ENCODE data around the gene TNFRSF18.
"Not testable (repeated sequence)": the region's sequence is repeated elsewhere in the genome, so short reads cannot be mapped to it uniquely, and the experiment has no call there.

The TNFRSF18 gene

GRCh38 chr1:1179983-1180861, 26.2 kb downstream of the TNFRSF18 start:
- no peak for DNase-seq (ENCODE audit: low read depth, low spot score)
- TF ChIP-seq CTCF (IDR thresholded peaks at IDR 0.05; ENCODE audit: low read depth, low read length): no peak
- in situ Hi-C loops (cut with HindIII; ENCODE audit: low sequenced_read_pairs): no loop called here
- H3K4me3 ChIP-seq (ENCODE audit: low read depth, low read length): no peak overlapping the region

GRCh38 chr1:1179346-1179982, 26.9 kb downstream of the TNFRSF18 start:
- DNase-seq (ENCODE audit: low read depth, low spot score): no peak
- no peak overlapping the region for H3K4me3 ChIP-seq (ENCODE audit: low read depth, low read length)
- TF ChIP-seq CTCF (IDR thresholded peaks at IDR 0.05; ENCODE audit: low read depth, low read length): no peak
- in situ Hi-C loops (cut with HindIII; ENCODE audit: low sequenced_read_pairs): no loop called here

- no peak for TF ChIP-seq CTCF (IDR thresholded peaks at IDR 0.05; ENCODE audit: low read depth, low read length)
- in situ Hi-C loops (cut with HindIII; ENCODE audit: low sequenced_read_pairs): no loop called here
- DNase-seq (ENCODE audit: low read depth, low spot score): no peak
- no peak overlapping the region for H3K4me3 ChIP-seq (ENCODE audit: low read depth, low read length)
Measured at GRCh38 chr1:1178794-1179331, 27.5 kb downstream of the TNFRSF18 start.

- no peak for TF ChIP-seq CTCF (IDR thresholded peaks at IDR 0.05; ENCODE audit: low read depth, low read length)
- H3K4me3 ChIP-seq (ENCODE audit: low read depth, low read length): no peak overlapping the region
- no peak for DNase-seq (ENCODE audit: low read depth, low spot score)
- in situ Hi-C loops (cut with HindIII; ENCODE audit: low sequenced_read_pairs): no loop called here
Measured at GRCh38 chr1:1177452-1178206, 28.8 kb downstream of the TNFRSF18 start.

- in situ Hi-C loops (cut with HindIII; ENCODE audit: low sequenced_read_pairs): no loop called here
- TF ChIP-seq CTCF (IDR thresholded peaks at IDR 0.05; ENCODE audit: low read depth, low read length): no peak
- DNase-seq (ENCODE audit: low read depth, low spot score): no peak
Measured at GRCh38 chr1:1176931-1177330, 29.5 kb downstream of the TNFRSF18 start.

GRCh38 chr1:1176063-1176761, 30.2 kb downstream of the TNFRSF18 start:
- DNase-seq (ENCODE audit: low read depth, low spot score); H3K4me3 ChIP-seq (ENCODE audit: low read depth, low read length); in situ Hi-C loops (cut with HindIII; ENCODE audit: low sequenced_read_pairs): not testable (repeated sequence)

More at GRCh38 chr1:1176931-1177330, 29.5 kb downstream of the TNFRSF18 start:
- no peak overlapping the region for H3K4me3 ChIP-seq (ENCODE audit: low read depth, low read length)

Data from astrocyte of the spinal cord (primary cell).